ENCODE results near the gene DUSP5.
"Not testable (repeated sequence)": the region's sequence is repeated elsewhere in the genome, so short reads cannot be mapped to it uniquely, and the experiment has no call there.

DUSP5 gene

DNA sequence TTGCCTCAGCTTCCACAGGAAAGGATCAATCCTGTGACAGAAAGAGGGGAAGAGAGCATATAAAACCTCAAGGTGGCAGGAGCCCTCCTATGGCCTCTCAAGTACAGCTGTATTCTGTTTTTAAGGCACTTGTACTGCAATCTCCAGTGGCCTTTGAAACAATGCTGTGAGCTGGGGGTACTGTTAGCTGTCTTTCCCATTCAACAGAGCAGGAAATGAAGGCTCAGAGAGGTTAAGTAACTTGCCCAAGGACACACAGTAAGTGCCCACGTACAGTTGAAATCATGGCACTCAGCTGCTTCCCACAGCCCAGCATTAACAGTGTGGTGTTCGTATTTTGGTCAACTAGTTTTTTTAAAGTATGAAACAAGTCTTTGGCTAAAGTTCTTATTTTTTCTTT lies 34.0 kb downstream of the DUSP5 start:
- CTCF ChIA-PET: no interaction called here
- TF ChIP-seq YY1 (tag by site-specific recombination; IDR thresholded peaks at IDR 0.05) (no peak), ZNF768 (tag by site-specific recombination; IDR thresholded peaks at IDR 0.05) (peak; percentile 88)
- Histone ChIP-seq H3K4me3 (ENCODE audit: low read depth, low read length) (no peak overlapping the region), H3K4me1 (ENCODE audit: control insufficient read depth, insufficient read depth, low read length) (peaks cover 12% of the 10 kb centered on the region), H3K36me3 (ENCODE audit: control insufficient read depth in 2 of 2, insufficient read depth in 1 of 2, low read length in 2 of 2) (no peaks in the 10 kb centered on the region), H3K27ac (ENCODE audit: extremely low read depth, low read depth, low read length) (no peak overlapping the region), H3K9me3 (ENCODE audit: control insufficient read depth, insufficient read depth, low read depth, low read length) (no peaks in the 10 kb centered on the region)
- POLR2A ChIA-PET: no interaction called here

DNA sequence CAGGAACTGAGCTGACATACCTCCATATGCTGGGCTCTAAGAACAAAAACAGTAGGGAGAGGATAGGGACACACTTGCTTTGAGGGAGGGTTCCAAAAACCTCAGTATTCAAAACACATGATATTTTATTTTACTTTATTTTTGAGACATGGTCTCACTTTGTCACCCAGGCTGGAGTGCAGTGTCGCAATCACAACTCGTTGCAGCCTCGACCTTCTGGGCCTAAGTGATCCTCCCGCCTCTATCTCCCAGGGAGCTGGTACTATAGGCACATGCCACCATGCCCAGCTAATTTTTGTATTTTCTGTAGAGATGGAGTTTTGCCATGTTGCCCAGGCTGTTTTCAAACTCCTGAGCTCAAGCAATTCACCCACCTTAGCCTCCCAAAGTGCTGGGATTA lies 34.9 kb downstream of the DUSP5 start:
- H3K4me3 ChIP-seq (ENCODE audit: low read depth, low read length); CTCF ChIA-PET; POLR2A ChIA-PET; H3K27ac ChIP-seq (ENCODE audit: extremely low read depth, low read depth, low read length); H3K9me3 ChIP-seq (ENCODE audit: control insufficient read depth, insufficient read depth, low read depth, low read length); H3K36me3 ChIP-seq (ENCODE audit: control insufficient read depth in 2 of 2, insufficient read depth in 1 of 2, low read length in 2 of 2): not testable (repeated sequence)
- peaks cover 12% of the 10 kb centered on the region for H3K4me1 ChIP-seq (ENCODE audit: control insufficient read depth, insufficient read depth, low read length)

DNA sequence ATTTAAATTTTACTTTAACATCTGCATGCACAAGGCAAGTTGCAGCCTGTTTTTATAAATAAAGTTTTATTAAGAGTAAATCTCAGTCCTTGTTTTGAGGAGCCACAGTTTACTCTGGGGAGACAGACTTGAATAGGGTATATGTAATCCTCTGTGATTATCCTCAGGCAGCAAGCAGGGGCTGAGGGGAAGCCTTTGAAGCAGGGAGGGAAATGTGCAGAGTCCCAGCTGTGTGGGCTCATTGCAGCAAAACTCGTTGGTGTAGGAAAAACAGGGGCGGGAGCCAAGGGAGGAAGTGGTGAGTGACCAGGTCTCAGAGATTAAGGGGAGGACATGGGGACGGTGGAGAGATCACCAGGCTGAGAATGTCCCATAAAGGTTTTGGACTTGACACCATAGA lies 35.4 kb downstream of the DUSP5 start:
- POLR2A ChIA-PET: no interaction called here
- Histone ChIP-seq H3K27ac (ENCODE audit: extremely low read depth, low read depth, low read length) (no peak overlapping the region), H3K36me3 (ENCODE audit: control insufficient read depth in 2 of 2, insufficient read depth in 1 of 2, low read length in 2 of 2) (no peaks in the 10 kb centered on the region), H3K4me3 (ENCODE audit: low read depth, low read length) (no peak overlapping the region), H3K4me1 (ENCODE audit: control insufficient read depth, insufficient read depth, low read length) (peaks cover 12% of the 10 kb centered on the region), H3K9me3 (ENCODE audit: control insufficient read depth, insufficient read depth, low read depth, low read length) (no peaks in the 10 kb centered on the region)
- TF ChIP-seq SP2 (tag by site-specific recombination; IDR thresholded peaks at IDR 0.05): 0 out of 2 replicates have a peak, but pooled peaks have one; percentile 16
- TF ChIP-seq, protein P1, sequence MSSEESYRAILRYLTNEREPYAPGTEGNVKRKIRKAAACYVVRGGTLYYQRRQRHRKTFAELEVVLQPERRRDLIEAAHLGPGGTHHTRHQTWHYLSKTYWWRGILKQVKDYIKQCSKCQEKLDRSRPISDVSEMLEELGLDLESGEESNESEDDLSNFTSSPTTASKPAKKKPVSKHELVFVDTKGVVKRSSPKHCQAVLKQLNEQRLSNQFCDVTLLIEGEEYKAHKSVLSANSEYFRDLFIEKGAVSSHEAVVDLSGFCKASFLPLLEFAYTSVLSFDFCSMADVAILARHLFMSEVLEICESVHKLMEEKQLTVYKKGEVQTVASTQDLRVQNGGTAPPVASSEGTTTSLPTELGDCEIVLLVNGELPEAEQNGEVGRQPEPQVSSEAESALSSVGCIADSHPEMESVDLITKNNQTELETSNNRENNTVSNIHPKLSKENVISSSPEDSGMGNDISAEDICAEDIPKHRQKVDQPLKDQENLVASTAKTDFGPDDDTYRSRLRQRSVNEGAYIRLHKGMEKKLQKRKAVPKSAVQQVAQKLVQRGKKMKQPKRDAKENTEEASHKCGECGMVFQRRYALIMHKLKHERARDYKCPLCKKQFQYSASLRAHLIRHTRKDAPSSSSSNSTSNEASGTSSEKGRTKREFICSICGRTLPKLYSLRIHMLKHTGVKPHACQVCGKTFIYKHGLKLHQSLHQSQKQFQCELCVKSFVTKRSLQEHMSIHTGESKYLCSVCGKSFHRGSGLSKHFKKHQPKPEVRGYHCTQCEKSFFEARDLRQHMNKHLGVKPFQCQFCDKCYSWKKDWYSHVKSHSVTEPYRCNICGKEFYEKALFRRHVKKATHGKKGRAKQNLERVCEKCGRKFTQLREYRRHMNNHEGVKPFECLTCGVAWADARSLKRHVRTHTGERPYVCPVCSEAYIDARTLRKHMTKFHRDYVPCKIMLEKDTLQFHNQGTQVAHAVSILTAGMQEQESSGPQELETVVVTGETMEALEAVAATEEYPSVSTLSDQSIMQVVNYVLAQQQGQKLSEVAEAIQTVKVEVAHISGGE (tag by site-specific recombination; conservative IDR thresholded peaks at IDR 0.05; ENCODE audit: low read depth): no peak
- CTCF ChIA-PET: no interaction called here

DNA sequence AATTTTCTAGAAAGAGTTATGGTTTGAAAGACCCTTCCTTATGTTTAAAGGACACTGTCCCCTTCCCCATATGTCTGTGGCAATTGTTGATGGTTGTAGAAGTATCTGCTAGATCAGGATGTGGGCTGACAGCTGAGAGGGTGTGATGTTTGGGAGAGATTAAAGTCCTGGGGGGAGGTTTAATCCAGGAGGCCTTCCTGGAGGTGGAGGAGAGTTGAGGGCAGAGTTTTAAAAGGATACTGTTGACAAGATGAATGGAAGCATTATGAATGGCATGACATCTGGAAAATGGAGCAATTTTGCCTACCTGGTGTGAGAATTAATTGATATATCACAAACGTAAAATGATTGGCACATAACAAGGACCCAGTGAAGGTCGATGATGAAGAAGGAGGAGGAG lies 36.9 kb downstream of the DUSP5 start:
- H3K4me3 ChIP-seq (ENCODE audit: low read depth, low read length): no peak overlapping the region
- H3K36me3 ChIP-seq (ENCODE audit: control insufficient read depth in 2 of 2, insufficient read depth in 1 of 2, low read length in 2 of 2): no peaks in the 10 kb centered on the region
- H3K27ac ChIP-seq (ENCODE audit: extremely low read depth, low read depth, low read length): no peak overlapping the region
- peaks cover 12% of the 10 kb centered on the region for H3K4me1 ChIP-seq (ENCODE audit: control insufficient read depth, insufficient read depth, low read length)
- ChIA-PET POLR2A (no interaction called here), CTCF (interaction anchor here (0.6 to 1.3 kb wide), 4 partner anchors 11 to 182 kb away, joined by 3 to 4 read pairs (median 4); no protein-coding TSS in a partner anchor)
- TF ChIP-seq, protein P2, sequence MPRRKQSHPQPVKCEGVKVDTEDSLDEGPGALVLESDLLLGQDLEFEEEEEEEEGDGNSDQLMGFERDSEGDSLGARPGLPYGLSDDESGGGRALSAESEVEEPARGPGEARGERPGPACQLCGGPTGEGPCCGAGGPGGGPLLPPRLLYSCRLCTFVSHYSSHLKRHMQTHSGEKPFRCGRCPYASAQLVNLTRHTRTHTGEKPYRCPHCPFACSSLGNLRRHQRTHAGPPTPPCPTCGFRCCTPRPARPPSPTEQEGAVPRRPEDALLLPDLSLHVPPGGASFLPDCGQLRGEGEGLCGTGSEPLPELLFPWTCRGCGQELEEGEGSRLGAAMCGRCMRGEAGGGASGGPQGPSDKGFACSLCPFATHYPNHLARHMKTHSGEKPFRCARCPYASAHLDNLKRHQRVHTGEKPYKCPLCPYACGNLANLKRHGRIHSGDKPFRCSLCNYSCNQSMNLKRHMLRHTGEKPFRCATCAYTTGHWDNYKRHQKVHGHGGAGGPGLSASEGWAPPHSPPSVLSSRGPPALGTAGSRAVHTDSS (tag by site-specific recombination; IDR thresholded peaks at IDR 0.05): no peak
- no peak for TF ChIP-seq ZNF354C (tag by site-specific recombination; IDR thresholded peaks at IDR 0.05; ENCODE audit: borderline replicate concordance, low read depth)
- TF ChIP-seq, protein P3, sequence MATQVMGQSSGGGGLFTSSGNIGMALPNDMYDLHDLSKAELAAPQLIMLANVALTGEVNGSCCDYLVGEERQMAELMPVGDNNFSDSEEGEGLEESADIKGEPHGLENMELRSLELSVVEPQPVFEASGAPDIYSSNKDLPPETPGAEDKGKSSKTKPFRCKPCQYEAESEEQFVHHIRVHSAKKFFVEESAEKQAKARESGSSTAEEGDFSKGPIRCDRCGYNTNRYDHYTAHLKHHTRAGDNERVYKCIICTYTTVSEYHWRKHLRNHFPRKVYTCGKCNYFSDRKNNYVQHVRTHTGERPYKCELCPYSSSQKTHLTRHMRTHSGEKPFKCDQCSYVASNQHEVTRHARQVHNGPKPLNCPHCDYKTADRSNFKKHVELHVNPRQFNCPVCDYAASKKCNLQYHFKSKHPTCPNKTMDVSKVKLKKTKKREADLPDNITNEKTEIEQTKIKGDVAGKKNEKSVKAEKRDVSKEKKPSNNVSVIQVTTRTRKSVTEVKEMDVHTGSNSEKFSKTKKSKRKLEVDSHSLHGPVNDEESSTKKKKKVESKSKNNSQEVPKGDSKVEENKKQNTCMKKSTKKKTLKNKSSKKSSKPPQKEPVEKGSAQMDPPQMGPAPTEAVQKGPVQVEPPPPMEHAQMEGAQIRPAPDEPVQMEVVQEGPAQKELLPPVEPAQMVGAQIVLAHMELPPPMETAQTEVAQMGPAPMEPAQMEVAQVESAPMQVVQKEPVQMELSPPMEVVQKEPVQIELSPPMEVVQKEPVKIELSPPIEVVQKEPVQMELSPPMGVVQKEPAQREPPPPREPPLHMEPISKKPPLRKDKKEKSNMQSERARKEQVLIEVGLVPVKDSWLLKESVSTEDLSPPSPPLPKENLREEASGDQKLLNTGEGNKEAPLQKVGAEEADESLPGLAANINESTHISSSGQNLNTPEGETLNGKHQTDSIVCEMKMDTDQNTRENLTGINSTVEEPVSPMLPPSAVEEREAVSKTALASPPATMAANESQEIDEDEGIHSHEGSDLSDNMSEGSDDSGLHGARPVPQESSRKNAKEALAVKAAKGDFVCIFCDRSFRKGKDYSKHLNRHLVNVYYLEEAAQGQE (tag by site-specific recombination; IDR thresholded peaks at IDR 0.05): no peak
- no peaks in the 10 kb centered on the region for H3K9me3 ChIP-seq (ENCODE audit: control insufficient read depth, insufficient read depth, low read depth, low read length)
